Measurements from ENCODE around the gene VAMP2. TPM values are rescaled to one million over a fixed set of nuclear protein-coding genes. Genes with fewer than 3 reads are reported as not detected.

Gene VAMP2
- total RNA-seq, 1 donor from 2014 or later: 97.7 TPM

DNA sequence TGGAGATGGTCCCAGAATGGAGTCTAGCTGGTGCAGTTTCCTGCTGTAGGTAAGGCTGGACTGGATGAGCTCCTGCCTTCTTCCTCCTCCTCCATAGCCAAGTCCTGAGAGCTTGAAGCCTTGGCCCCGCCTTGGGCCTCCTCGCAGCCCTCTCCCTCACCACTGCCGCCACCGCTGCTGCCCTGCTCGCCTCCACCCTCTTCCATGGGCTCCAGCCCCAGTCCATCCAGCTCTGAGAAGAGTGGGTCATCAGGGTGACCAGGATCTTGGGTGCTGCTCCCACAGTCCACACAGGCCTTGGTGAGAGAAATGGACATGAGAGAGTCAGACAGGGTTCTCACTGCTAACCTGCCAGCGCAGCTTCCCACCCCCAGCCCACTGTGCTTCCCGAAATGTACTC lies 21.7 kb downstream of the VAMP2 start:
- Mint-ChIP-seq H3K27me3 (no peaks in the 10 kb centered on the region), H3K4me1 (no peaks in the 10 kb centered on the region), H3K9me3 (no peaks in the 10 kb centered on the region), H3K4me3 (no peak overlapping the region), H3K36me3 (ENCODE audit: low read depth) (peaks cover 45% of the 10 kb centered on the region), H3K27ac (no peak overlapping the region)
- POLR2A ChIA-PET: interaction anchor here (1.1 to 6.3 kb wide), 6 partner anchors 9 to 50 kb away, joined by 3 to 139 read pairs (median 24); partner anchors contain the start of genes BORCS6 and PER1
- TF ChIP-seq, protein P1, sequence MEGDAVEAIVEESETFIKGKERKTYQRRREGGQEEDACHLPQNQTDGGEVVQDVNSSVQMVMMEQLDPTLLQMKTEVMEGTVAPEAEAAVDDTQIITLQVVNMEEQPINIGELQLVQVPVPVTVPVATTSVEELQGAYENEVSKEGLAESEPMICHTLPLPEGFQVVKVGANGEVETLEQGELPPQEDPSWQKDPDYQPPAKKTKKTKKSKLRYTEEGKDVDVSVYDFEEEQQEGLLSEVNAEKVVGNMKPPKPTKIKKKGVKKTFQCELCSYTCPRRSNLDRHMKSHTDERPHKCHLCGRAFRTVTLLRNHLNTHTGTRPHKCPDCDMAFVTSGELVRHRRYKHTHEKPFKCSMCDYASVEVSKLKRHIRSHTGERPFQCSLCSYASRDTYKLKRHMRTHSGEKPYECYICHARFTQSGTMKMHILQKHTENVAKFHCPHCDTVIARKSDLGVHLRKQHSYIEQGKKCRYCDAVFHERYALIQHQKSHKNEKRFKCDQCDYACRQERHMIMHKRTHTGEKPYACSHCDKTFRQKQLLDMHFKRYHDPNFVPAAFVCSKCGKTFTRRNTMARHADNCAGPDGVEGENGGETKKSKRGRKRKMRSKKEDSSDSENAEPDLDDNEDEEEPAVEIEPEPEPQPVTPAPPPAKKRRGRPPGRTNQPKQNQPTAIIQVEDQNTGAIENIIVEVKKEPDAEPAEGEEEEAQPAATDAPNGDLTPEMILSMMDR (IDR thresholded peaks at IDR 0.05): no peak
- DNase-seq (no peak), ATAC-seq (ENCODE audit: low read depth) (no peak)
- CTCF ChIA-PET: interaction anchor here (1.0 kb wide), 1 partner anchor 16 kb away, joined by 3 read pairs; no protein-coding TSS in a partner anchor
- intact Hi-C loops (cut with micrococcal nuclease): no loop called here

DNA sequence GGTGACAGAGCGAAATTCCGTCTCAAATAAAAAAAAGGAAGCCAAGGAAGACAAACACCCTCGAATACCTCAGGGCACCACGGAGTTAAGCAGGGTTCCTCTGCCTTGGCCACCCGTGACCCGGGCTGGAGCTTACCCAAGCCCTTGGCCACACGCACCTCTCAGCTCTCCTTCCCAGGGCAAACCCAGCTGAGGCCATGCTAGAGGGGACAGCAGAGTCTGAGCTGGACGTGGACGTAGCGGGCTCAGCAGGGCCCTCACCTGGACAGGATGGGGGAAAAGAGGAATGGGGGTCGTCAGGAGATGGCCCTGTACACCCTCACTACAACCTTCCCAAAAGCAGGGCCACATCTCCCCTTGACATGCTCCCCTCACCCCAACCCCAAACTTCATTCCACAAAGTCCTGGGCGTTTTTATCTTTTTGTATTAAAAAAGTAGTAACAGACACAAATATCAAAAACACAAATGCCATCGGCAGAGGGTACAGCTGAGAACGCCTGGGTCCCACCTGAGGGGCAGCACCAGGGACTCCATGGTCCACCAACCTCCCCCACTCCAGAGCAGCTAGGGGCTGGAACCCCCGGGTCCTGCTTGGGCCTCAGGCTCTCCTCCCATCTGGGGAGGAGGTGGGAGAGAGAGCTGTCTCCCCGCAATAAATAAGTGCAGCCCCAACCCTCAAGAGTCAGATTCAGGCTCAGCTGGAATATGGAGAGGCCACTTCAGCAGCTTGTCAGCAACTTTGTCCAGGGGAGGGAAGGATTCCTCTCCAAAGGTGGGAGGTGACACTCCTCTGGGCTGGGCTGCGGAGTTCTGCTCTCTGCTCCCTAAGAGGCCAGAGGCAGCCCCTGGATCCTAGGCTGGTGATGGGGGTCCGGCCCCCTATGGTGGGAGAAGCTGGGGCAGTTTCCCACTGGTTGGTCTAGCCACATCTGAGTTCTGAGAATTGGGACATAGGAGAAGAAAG lies 22.4 kb downstream of the VAMP2 start:
- no peak overlapping the region for H3K27ac Mint-ChIP-seq
- TF ChIP-seq, protein P1 (IDR thresholded peaks at IDR 0.05): no peak
- no peak for DNase-seq
- H3K27me3 Mint-ChIP-seq: no peaks in the 10 kb centered on the region
- no peaks in the 10 kb centered on the region for H3K9me3 Mint-ChIP-seq
- ATAC-seq (ENCODE audit: low read depth): no peak
- CTCF ChIA-PET: interaction anchor here (1.0 kb wide), 1 partner anchor 17 kb away, joined by 3 read pairs; no protein-coding TSS in a partner anchor
- H3K4me3 Mint-ChIP-seq: no peak overlapping the region
- intact Hi-C loops (cut with micrococcal nuclease): no loop called here
- peaks cover 39% of the 10 kb centered on the region for H3K36me3 Mint-ChIP-seq (ENCODE audit: low read depth)
- POLR2A ChIA-PET: interaction anchor here (1.1 to 6.3 kb wide), 11 partner anchors 8 to 108 kb away, joined by 3 to 139 read pairs (median 15); partner anchors contain the start of genes BORCS6, CTC1, HES7 and PER1
- H3K4me1 Mint-ChIP-seq: no peaks in the 10 kb centered on the region

DNA sequence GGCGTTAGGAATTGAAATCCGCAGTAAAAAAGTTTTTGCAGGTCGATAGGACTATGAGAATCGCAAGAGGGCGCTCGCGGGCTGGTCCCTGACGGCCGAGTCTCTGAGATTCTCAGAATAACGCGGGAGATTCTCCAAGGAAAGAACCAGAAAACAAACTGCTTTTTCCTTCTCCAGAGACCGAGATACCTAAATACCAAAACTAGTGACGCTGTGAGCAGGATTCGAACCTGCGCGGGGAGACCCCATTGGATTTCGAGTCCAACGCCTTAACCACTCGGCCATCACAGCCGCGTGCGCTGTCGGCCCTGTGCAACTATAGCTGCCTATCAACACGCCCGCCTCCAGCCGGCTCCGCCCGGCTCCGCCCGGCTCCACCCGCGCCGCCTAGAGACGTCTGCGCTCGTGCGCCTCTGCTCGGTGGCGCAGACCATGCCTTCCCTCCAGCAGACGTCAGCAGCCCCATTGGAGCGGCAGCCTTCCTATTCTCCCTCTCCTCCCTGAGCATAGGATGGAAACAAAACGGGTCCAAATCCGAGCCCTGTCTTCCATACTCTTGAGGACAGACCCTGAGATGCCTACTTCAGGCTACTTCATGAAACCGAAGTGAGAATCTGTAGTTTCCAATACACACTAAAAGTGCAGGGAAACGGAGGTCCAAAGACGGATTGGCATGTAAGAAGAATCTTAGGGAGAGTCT lies 23.9 kb downstream of the VAMP2 start:
- POLR2A ChIA-PET: interaction anchor here (0.5 to 6.3 kb wide), 24 partner anchors 9 to 655 kb away, joined by 3 to 139 read pairs (median 7); partner anchors contain the start of genes BORCS6, CTC1, HES7 and PER1
- CTCF ChIA-PET: interaction anchor here (0.7 to 2.8 kb wide), 14 partner anchors 12 to 238 kb away, joined by 3 to 19 read pairs (median 4); partner anchors contain the start of gene KRABD2
- H3K9me3 Mint-ChIP-seq: no peaks in the 10 kb centered on the region

DNA sequence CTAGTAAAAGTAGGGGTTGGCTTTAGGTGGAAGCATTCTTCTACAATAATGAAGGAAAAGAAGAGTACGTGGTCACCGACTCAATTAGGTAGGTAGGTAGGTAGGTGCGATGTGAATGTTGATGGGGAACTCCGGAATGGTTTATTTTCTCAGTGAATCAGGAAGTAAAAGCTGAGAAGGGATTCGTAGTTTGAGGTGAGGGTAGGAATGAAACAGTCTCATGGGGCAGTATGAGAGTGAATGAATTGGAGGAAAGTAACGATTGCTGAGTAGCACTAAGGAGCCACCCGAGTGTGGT lies 24.4 kb downstream of the VAMP2 start:
- TF ChIP-seq, protein P1 (IDR thresholded peaks at IDR 0.05): no peak
- ATAC-seq (ENCODE audit: low read depth) (no peak), DNase-seq (no peak)
- H3K4me1 Mint-ChIP-seq: no peaks in the 10 kb centered on the region
- H3K4me3 Mint-ChIP-seq: no peak overlapping the region
- H3K27me3 Mint-ChIP-seq: no peaks in the 10 kb centered on the region
- H3K9me3 Mint-ChIP-seq: no peaks in the 10 kb centered on the region
- CTCF ChIA-PET: interaction anchor here (0.9 to 2.8 kb wide), 12 partner anchors 12 to 238 kb away, joined by 3 to 19 read pairs (median 4); partner anchors contain the start of gene KRABD2
- intact Hi-C loops (cut with micrococcal nuclease): loop anchor here (1.0 kb wide), 2 partner anchors 12 to 162 kb away; no protein-coding TSS in a partner anchor
- H3K27ac Mint-ChIP-seq: no peak overlapping the region
- POLR2A ChIA-PET: interaction anchor here (1.0 to 6.3 kb wide), 20 partner anchors 12 to 451 kb away, joined by 3 to 139 read pairs (median 10); partner anchors contain the start of genes BORCS6, CTC1, HES7 and PER1
- peaks cover 23% of the 10 kb centered on the region for H3K36me3 Mint-ChIP-seq (ENCODE audit: low read depth)

More for the DNA sequence above, 23.9 kb downstream of the VAMP2 start:
- Mint-ChIP-seq H3K4me3 (no peak overlapping the region), H3K36me3 (ENCODE audit: low read depth) (peaks cover 28% of the 10 kb centered on the region), H3K27ac (no peak overlapping the region), H3K4me1 (no peaks in the 10 kb centered on the region), H3K27me3 (no peaks in the 10 kb centered on the region)
- TF ChIP-seq, protein P1 (IDR thresholded peaks at IDR 0.05): peak; percentile 93
- peak; percentile 94 for ATAC-seq (ENCODE audit: low read depth)
- DNase-seq: peak; percentile 94
- intact Hi-C loops (cut with micrococcal nuclease): loop anchor here (1.0 kb wide), 10 partner anchors 12 to 161 kb away; partner anchors contain the start of genes CTC1 and SLC25A35

Data from activated B cell treated with CpG ODN at 0.5 μM for 24 hours (primary cell).